Vagina (tissue), 2 donors: ENCODE data around the gene TGM5.

ENCODE experiments used
- CTCF ChIP-seq, 3 experiments: fragments of 450-650 bp in 2 of 3; fragments of 200-600 bp in 1 of 3; sonication (generic) in 1 of 3; IDR thresholded peaks; one replicate each; pipeline ENCODE4 v1.5.1; 2017 to 2019; ENCODE audit warnings: antibody characterized with exemption in 3 of 3, mild to moderate bottlenecking in 2 of 3, moderate library complexity in 2 of 3
- POLR2A ChIP-seq, 2 donors: fragments of 450-650 bp; IDR thresholded peaks; one replicate each; pipeline ENCODE4 v1.6.1; 2017; ENCODE audit warnings: antibody characterized with exemption in 2 of 2, mild to moderate bottlenecking in 2 of 2, moderate library complexity in 2 of 2
- POLR2AphosphoS5 ChIP-seq, 2 donors: sonication (generic); formaldehyde crosslinking; IDR thresholded peaks; one replicate each; pipeline ENCODE4 v1.9.0; 2017; ENCODE audit warnings: antibody characterized with exemption in 2 of 2, mild to moderate bottlenecking in 2 of 2, low read depth in 1 of 2; ENCODE audit not compliant: insufficient read depth in 1 of 2

GRCh38 chr15:43280996-43281395, 14.3 kb upstream of the TGM5 start:
- TF ChIP-seq CTCF (IDR thresholded peaks at IDR 0.05), result no peak
- no peak for TF ChIP-seq POLR2A (IDR thresholded peaks at IDR 0.05)
- TF ChIP-seq POLR2AphosphoS5 (IDR thresholded peaks at IDR 0.05; ENCODE audit: insufficient read depth in 1 of 2, low read depth in 1 of 2), result no peak
